ENCODE results near the gene JAGN1. TPM values are rescaled to one million over a fixed set of nuclear protein-coding genes. Genes with fewer than 3 reads are reported as not detected.

The JAGN1 gene
- polyA plus RNA-seq, 1 of the 3 experiments (the other 2 are of a cell fraction): 41.6 TPM

DNA sequence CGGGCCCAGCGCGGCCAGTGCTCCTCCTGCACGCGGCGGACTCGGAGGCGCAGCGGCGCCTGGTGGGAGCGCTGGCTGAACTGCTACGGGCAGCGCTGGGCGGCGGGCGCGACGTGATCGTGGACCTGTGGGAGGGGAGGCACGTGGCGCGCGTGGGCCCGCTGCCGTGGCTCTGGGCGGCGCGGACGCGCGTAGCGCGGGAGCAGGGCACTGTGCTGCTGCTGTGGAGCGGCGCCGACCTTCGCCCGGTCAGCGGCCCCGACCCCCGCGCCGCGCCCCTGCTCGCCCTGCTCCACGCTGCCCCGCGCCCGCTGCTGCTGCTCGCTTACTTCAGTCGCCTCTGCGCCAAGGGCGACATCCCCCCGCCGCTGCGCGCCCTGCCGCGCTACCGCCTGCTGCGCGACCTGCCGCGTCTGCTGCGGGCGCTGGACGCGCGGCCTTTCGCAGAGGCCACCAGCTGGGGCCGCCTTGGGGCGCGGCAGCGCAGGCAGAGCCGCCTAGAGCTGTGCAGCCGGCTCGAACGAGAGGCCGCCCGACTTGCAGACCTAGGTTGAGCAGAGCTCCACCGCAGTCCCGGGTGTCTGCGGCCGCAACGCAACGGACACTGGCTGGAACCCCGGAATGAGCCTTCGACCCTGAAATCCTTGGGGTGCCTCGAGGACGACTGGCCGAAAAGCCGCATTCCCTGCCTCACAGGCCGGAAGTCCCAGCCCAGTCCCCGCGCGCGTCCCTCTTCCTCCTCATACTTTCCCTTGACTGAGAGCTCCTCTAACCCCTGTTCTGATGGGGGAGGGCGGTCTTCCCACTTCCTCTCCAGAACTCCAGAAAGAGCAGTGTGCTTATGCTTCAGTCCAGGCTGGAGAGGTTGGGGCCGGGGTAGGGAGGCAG lies 25.1 kb downstream of the JAGN1 start:
- Histone ChIP-seq H3K4me3 (ENCODE audit: low read depth in 2 of 2, low read length in 1 of 2) (peak overlapping the region; percentile 43 to 47), H3K79me2 (ENCODE audit: insufficient read depth) (no peaks in the 10 kb centered on the region), H3K36me3 (replicated peaks in 1 of 2; ENCODE audit: control insufficient read depth in 1 of 2, insufficient read depth in 2 of 2, low read length in 1 of 2) (no peaks in the 10 kb centered on the region), H3K9me3 (no peaks in the 10 kb centered on the region), H4K20me1 (ENCODE audit: insufficient read depth) (no peaks in the 10 kb centered on the region), H3K4me1 (ENCODE audit: control insufficient read depth in 1 of 2, insufficient read depth in 2 of 2, low read depth in 1 of 2, low read length in 1 of 2) (peaks cover 6 to 44% of the 10 kb centered on the region in 2 experiments; a peak in 3 of 4 replicates), H3F3A (replicated peaks; ENCODE audit: insufficient read depth) (peaks cover 6% of the 10 kb centered on the region), H3K9me2 (no peaks in the 10 kb centered on the region), H3K27ac (ENCODE audit: low read depth in 2 of 2, low read length in 1 of 2) (peak overlapping the region in 1 of 2 experiments; percentile 60; a peak in 2 of 4 replicates), H3K27me3 (ENCODE audit: insufficient read depth) (no peaks in the 10 kb centered on the region), H2AFZ (ENCODE audit: low read depth) (peak overlapping the region; percentile 93), H3K4me2 (peak overlapping the region; percentile 86), H3K9ac (peak overlapping the region; percentile 25; the same call in 1 of the 2 replicates)
- POLR2A ChIA-PET: interaction anchor here (0.6 to 1.9 kb wide), 4 partner anchors 17 to 370 kb away, joined by 3 to 6 read pairs (median 4); partner anchors contain the start of gene JAGN1
- peak; percentile 81 for DNase-seq
- no peak for TF ChIP-seq EP300 (IDR thresholded peaks at IDR 0.05; ENCODE audit: borderline replicate concordance in 1 of 2, low read depth in 1 of 2, low read length in 1 of 2)
- peak; percentile 31; the same call in 1 of the 2 replicates for TF ChIP-seq MAX (IDR thresholded peaks at IDR 0.05; ENCODE audit: low read depth)
- 0 out of 2 replicates have a peak, but pooled peaks have one; percentile 13 for TF ChIP-seq YY1 (IDR thresholded peaks at IDR 0.05; ENCODE audit: low read depth)
- 0 out of 2 replicates have a peak, but pooled peaks have one; percentile 24 for TF ChIP-seq TAF1 (IDR thresholded peaks at IDR 0.05; ENCODE audit: borderline replicate concordance, low read depth, low read length)
- no peak for TF ChIP-seq FOSL2 (IDR thresholded peaks at IDR 0.05; ENCODE audit: borderline replicate concordance, low read depth)
- TF ChIP-seq ELF1 (IDR thresholded peaks at IDR 0.05): peak; percentile 41; the same call in 1 of the 2 replicates
- CTCF ChIA-PET: interaction anchor here (0.8 to 3.7 kb wide), 5 partner anchors 11 to 66 kb away, joined by 3 to 31 read pairs (median 5); partner anchors contain the start of gene CRELD1
- 32% methylated on average over 56 of the region's 99 CpGs for WGBS (ENCODE audit: low lambda C conversion rate)

DNA sequence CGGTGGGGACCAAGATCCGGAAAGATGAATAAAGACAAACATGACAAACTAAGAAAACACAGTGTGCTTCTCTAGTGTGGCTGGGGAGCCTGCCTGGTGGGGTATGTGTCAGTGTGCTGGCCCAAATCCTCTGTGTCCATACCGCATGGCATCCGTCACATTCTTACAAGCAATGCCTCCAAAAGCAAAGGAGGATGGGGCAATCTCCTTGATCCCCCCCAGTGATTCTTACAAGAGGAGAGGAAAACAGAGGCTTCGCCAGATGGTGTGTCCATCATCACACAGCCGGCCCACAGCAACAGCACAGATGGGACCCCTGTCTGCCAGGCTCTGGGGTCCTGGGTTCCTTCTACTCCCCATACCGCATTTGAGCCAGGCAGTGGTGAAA lies 25.9 kb downstream of the JAGN1 start:
- Histone ChIP-seq H3K4me1 (ENCODE audit: control insufficient read depth in 1 of 2, insufficient read depth in 2 of 2, low read depth in 1 of 2, low read length in 1 of 2) (peaks cover 6 to 44% of the 10 kb centered on the region in 2 experiments; a peak in 3 of 4 replicates), H3K9me2 (no peaks in the 10 kb centered on the region), H3F3A (replicated peaks; ENCODE audit: insufficient read depth) (peaks cover 6% of the 10 kb centered on the region), H3K27me3 (ENCODE audit: insufficient read depth) (no peaks in the 10 kb centered on the region), H2AFZ (ENCODE audit: low read depth) (no peak overlapping the region), H3K36me3 (replicated peaks in 1 of 2; ENCODE audit: control insufficient read depth in 1 of 2, insufficient read depth in 2 of 2, low read length in 1 of 2) (no peaks in the 10 kb centered on the region), H3K79me2 (ENCODE audit: insufficient read depth) (no peaks in the 10 kb centered on the region), H3K4me2 (peak overlapping the region; percentile 86), H3K9me3 (no peaks in the 10 kb centered on the region), H3K9ac (peak overlapping the region; percentile 44; the same call in 1 of the 2 replicates), H4K20me1 (ENCODE audit: insufficient read depth) (no peaks in the 10 kb centered on the region), H3K4me3 (ENCODE audit: low read depth in 2 of 2, low read length in 1 of 2) (peak overlapping the region; percentile 48 to 55; a peak in 3 of 4 replicates), H3K27ac (ENCODE audit: low read depth in 2 of 2, low read length in 1 of 2) (peak overlapping the region; percentile 36 to 55; a peak in 3 of 4 replicates)
- ChIA-PET POLR2A (no interaction called here), CTCF (interaction anchor here (1.5 to 3.7 kb wide), 2 partner anchors 10 to 16 kb away, joined by 5 to 31 read pairs; partner anchors contain the start of gene CRELD1)
- DNase-seq: no peak
- 77% methylated on average over 7 of the region's 7 CpGs for WGBS (ENCODE audit: low lambda C conversion rate)
- TF ChIP-seq GATA2 (CRISPR knock-in tag; IDR thresholded peaks at IDR 0.05) (no peak), SIN3A (IDR thresholded peaks at IDR 0.05; ENCODE audit: borderline replicate concordance, low read depth, low read length) (no peak)
